Measurements from ENCODE around the gene CDK13.

GRCh38 chr7:39910108-39910869, 39.8 kb upstream of the CDK13 start:
- TF ChIP-seq CTCF (IDR thresholded peaks at IDR 0.05; ENCODE audit: low read length) (no peak), EZH2 (optimal IDR thresholded peaks at IDR 0.05; ENCODE audit: low read depth, low read length) (no peak)
